Upper lobe of left lung (tissue), 4 donors: ENCODE measurements around the gene FHIT.

Experiments used
- CTCF ChIP-seq, 6 experiments: fragments of 450-650 bp in 4 of 6; fragments of 200-600 bp in 2 of 6; sonication (generic) in 2 of 6; IDR thresholded peaks; one replicate each; pipeline ENCODE4 v1.5.1; 2016 to 2019; ENCODE audit warnings: antibody characterized with exemption in 6 of 6
- EP300 ChIP-seq, 4 donors: sonication (generic); formaldehyde crosslinking; IDR thresholded peaks; one replicate each; pipeline ENCODE4 v1.5.1; 2017; ENCODE audit warnings: antibody characterized with exemption in 4 of 4, control low read depth in 2 of 4
- POLR2A ChIP-seq, 4 donors: fragments of 450-650 bp; IDR thresholded peaks; one replicate each; pipeline ENCODE4 v1.5.1; 2016 to 2017; ENCODE audit warnings: antibody characterized with exemption in 4 of 4, mild to moderate bottlenecking in 2 of 4
- POLR2AphosphoS5 ChIP-seq, 2 donors: sonication (generic); formaldehyde crosslinking; IDR thresholded peaks; one replicate each; pipeline ENCODE4 v1.5.1; 2017; ENCODE audit warnings: antibody characterized with exemption in 2 of 2

GRCh38 chr3:60033901-60034453, 1217.3 kb downstream of the FHIT start:
- TF ChIP-seq POLR2A (IDR thresholded peaks at IDR 0.05), result no peak
- no peak for TF ChIP-seq EP300 (IDR thresholded peaks at IDR 0.05)
- TF ChIP-seq POLR2AphosphoS5 (IDR thresholded peaks at IDR 0.05), result no peak
- no peak for TF ChIP-seq CTCF (IDR thresholded peaks at IDR 0.05)
